ENCODE results near the gene SURF4. TPM values are rescaled to one million over a fixed set of nuclear protein-coding genes. Genes with fewer than 3 reads are reported as not detected.

SURF4 gene
- 103 and 275 TPM in 2 replicates for total RNA-seq (ENCODE audit: low replicate concordance)

DNA sequence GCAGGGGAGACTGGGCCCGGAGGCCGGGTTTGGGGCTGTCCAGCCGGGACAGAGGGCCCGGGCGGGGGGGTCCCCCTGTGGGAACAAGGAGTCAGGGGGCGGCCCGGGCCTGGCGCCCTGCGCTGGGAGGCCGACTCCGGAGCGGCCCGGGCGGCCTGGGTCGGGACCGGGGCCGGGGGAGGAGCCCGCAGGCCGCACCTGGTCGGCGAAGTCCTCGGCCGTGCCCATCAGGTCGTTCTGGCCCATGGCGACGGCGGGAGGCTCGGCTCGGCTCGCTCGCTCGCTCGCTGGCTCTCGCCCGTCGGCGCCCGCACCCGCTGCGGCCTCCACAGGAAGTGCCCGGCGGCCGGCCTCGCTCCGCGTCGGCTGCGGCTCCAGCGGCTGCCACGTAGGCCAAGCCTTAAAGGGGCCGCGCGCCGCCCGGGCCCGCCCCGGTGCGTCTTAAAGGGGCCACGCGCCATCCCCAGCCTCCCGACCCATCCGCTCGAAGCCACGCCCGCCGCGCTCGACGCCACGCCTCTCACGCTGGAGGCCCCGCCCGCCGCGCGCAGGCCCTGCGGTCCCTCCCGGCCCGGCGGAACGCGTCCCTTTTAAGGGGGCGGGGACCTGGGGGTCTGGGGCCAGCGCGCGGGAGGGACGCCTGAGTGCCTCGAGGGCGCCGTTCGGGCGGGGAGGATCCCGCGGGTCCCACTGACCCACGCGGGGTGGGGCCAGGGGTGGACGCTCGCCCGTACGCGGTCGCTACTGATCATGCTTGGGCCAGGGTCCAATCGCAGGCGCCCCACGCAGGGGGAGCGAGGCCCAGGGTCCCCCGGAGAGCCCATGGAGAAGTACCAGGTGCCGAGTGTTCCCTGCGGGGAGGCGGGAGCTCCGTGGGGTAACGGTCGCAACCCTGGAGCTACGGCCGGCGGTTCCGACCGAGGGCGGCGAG is at the start of gene SURF4, which contains the start of gene STKLD1:
TSS of gene SURF4 (minus strand) at position 337 of the 931 bp plus-strand sequence. CDS start at position 246, 91 bp downstream.
TSS of gene STKLD1 (plus strand) at position 643 of the 931 bp plus-strand sequence. CDS start at position 751, 108 bp downstream.
- peak; percentile 94 for DNase-seq (ENCODE audit: low read depth)
- peak within 1 kb of the TSS; percentile 91 for H3K4me3 ChIP-seq (ENCODE audit: low read depth, low read length)
- TF ChIP-seq, protein P1, sequence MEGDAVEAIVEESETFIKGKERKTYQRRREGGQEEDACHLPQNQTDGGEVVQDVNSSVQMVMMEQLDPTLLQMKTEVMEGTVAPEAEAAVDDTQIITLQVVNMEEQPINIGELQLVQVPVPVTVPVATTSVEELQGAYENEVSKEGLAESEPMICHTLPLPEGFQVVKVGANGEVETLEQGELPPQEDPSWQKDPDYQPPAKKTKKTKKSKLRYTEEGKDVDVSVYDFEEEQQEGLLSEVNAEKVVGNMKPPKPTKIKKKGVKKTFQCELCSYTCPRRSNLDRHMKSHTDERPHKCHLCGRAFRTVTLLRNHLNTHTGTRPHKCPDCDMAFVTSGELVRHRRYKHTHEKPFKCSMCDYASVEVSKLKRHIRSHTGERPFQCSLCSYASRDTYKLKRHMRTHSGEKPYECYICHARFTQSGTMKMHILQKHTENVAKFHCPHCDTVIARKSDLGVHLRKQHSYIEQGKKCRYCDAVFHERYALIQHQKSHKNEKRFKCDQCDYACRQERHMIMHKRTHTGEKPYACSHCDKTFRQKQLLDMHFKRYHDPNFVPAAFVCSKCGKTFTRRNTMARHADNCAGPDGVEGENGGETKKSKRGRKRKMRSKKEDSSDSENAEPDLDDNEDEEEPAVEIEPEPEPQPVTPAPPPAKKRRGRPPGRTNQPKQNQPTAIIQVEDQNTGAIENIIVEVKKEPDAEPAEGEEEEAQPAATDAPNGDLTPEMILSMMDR (IDR thresholded peaks at IDR 0.05; ENCODE audit: insufficient read depth, low read length), result no peak

DNA sequence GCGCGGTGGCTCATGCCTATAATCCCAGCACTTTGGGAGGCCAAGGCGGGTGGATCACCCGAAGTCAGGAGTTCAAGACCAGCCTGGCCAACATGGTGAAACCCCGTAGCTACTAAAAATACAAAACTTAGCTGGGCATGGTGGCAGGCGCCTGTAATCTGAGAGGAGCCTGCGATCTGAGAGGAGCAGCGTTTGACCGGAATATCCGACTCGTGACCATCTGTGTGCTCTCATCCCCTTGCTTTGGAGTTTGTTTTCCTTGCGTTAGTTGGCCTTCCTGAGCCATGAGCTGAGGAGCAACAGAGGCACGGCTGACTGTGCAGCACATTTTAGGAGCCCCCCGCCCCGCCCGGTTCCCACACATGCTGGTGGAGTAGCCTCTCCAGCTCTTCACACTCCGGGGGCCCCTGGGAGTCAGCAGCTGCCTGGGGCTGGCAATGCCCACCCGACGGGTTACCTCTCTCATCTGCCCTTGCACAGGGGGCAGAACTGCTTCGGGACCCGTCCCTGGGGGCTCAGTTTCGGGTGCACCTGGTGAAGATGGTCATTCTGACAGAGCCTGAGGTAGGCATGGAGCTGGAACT is 49.3 kb upstream of the SURF4 start:
- TF ChIP-seq, protein P1 (IDR thresholded peaks at IDR 0.05; ENCODE audit: insufficient read depth, low read length), result no peak
- no peak overlapping the region for H3K4me3 ChIP-seq (ENCODE audit: low read depth, low read length)
- no peak for DNase-seq (ENCODE audit: low read depth)

- DNase-seq (ENCODE audit: low read depth), result no peak
- TF ChIP-seq, protein P1 (IDR thresholded peaks at IDR 0.05; ENCODE audit: insufficient read depth, low read length), result no peak
- no peak overlapping the region for H3K4me3 ChIP-seq (ENCODE audit: low read depth, low read length)
These were observed 48.3 kb upstream of the SURF4 start for GRCh38 chr9:133424187-133424586.

DNA sequence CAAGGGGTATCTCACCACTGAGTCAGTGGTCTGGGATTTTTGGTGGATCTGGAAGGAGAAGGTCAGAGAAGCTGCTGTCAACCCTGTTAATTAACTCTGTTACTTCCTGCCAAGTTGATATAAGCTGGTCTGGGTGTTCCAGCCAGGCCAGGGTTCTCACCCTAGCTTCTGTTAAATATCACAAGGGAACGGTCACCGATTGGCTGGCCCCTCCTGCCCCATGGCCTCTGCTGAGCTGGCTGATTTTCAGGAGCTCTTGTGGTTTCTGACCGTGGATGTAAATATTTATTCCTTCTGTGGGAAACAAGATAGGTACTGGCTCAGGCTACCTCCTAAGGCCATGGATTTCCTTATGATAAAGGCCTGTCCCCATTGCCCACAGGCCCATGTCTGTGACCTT is 47.4 kb upstream of the SURF4 start:
- DNase-seq (ENCODE audit: low read depth), result no peak
- TF ChIP-seq, protein P1 (IDR thresholded peaks at IDR 0.05; ENCODE audit: insufficient read depth, low read length), result no peak

DNA sequence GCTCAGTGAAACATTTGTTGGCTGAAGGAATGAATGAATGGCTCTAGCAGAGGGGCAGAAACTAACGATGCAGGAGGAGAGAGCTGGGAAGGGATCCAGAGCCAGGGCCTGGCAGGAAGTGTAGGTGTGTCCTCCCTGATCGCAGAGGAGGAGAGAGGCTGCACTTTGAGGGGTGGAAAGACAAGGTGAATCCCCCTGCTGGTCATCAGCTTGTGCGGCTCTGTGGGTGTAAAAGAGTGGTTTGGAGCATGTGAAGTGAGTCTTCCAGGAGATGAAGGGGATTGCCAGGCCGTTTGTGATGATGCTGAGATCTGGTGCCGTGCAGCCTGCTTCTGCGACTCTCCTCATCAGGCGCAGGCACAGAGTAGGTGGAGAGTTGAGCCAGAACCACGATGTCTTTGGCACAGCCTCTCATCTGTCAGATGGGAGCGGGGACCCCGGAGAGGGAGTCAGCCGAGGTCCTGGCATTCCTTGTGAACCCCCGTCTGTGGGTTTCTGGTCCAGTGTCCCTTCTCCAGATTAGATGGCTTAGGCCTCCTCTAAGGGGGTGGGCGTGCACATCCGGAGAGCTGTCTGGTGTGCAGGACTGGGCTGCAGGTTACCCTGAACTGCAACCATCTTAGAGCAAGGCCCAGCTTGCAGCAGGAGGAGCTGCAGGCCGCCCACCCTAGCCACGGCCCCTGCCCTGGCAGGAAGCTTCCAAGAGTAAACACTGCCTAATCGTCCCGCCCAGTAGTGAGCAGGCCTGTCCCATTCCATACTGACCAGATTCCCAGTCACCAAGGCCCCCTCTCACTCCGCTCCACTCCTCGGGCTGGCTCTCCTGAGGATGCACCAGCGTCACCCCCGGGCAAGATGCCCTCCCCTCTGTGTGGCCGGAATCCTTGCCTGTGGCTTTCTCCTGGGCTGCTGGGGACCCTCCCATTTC is 46.0 kb upstream of the SURF4 start, which contains the start of gene ADAMTS13:
TSS of gene ADAMTS13 (plus strand) at position 753 of the 928 bp plus-strand sequence. CDS start at position 830, 77 bp downstream.
- DNase-seq (ENCODE audit: low read depth), result no peak
- H3K4me3 ChIP-seq (ENCODE audit: low read depth, low read length), result no peak within 1 kb of the TSS
- TF ChIP-seq, protein P1 (IDR thresholded peaks at IDR 0.05; ENCODE audit: insufficient read depth, low read length), result no peak

More for the DNA sequence above, 47.4 kb upstream of the SURF4 start:
- no peak overlapping the region for H3K4me3 ChIP-seq (ENCODE audit: low read depth, low read length)

DNA sequence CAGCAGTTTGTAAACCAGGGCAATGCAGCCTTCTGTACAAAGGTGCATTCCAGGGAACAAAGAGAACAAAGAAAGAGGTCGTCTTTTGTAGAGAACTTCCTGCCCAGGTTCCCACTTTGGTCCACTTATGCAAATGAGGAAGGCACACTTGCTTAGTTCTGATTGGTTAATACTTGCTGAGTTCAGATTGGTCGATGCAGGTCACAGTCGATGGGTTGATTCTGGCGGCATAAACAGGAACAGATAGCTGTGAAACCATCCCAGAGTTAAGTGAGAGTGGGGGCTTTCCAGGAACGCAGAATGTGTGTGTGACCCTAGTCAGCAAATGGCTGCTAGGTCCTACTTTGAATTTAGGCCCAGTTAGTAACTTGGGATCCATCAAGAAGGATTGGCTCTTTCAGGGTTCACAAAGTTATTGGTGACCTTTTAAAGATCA is 44.5 kb upstream of the SURF4 start:
- DNase-seq (ENCODE audit: low read depth), result no peak
- TF ChIP-seq, protein P1 (IDR thresholded peaks at IDR 0.05; ENCODE audit: insufficient read depth, low read length), result no peak
- no peak overlapping the region for H3K4me3 ChIP-seq (ENCODE audit: low read depth, low read length)
